NCI-H2029 (cell line): ENCODE results near the gene FCHO1.

ENCODE experiments used
- DNase-seq: peaks from one replicate; lab custom pipeline; 2025; lab: John Stamatoyannopoulos, UW

FCHO1 gene

DNA sequence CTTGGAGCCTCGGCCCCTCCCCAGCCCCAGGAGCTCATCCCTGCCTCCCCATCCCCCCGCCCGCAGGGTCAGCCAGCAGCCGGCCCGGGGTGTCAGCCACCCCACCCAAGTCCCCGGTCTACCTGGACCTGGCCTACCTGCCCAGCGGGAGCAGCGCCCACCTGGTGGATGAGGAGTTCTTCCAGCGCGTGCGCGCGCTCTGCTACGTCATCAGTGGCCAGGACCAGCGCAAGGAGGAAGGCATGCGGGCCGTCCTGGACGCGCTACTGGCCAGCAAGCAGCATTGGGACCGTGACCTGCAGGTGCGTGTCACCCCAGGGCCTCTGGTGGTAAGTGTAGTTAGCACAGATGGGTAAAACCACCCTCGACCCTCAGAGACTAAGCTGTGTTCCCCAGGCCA is 18.1 kb upstream of the FCHO1 start:
- DNase-seq = no peak

DNA sequence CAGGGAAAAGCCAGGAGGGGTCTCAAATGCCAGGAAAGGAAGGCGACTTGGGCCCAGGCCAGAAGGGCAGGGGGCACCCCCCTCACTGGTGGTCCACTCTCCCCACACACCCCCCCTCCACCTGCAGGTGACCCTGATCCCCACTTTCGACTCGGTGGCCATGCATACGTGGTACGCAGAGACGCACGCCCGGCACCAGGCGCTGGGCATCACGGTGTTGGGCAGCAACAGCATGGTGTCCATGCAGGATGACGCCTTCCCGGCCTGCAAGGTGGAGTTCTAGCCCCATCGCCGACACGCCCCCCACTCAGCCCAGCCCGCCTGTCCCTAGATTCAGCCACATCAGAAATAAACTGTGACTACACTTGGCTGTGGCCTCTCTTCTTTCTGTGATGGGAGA is 17.1 kb upstream of the FCHO1 start:
- no peak for DNase-seq

DNA sequence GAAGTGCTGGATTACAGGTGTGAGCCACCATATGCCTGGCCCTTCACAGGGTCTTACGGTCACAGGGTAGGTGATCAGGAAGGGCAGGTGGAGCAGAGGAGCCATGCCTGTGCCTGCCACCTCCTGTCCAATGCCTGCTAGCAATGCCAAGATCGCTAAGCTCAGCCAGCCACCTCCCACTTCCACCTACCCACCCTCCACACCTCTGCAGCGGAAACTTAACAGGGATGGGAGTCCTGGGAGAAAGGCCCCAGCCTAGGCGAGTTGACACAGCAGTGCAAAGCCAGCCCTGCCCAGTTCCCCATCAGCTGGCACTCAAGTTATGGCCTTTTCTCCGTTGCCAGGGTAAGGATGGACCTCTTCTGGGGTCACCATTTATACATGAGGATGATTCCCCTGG is 15.9 kb upstream of the FCHO1 start:
- no peak for DNase-seq

DNA sequence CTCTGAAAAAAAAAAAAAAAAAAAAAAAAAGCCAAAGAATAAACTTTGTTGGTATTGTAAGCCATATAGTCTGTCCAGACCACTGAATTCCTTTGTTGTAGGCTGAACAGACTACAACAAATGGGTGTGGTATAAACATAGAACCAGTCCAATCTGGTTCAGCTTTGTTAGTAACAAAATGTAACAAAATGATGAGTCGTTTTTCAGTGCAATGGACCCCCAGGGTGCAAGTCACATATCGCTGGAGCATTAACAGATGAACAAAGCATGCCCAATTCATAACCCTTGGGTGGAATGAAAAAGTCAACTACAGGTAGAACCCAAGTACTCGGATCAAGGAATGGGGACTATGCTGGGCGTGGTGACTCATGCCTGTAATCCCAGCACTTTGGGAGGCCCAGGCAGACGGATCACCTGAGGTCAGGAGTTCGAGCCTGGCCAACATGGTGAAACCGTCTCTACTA is 13.6 kb upstream of the FCHO1 start:
- DNase-seq = no peak

DNA sequence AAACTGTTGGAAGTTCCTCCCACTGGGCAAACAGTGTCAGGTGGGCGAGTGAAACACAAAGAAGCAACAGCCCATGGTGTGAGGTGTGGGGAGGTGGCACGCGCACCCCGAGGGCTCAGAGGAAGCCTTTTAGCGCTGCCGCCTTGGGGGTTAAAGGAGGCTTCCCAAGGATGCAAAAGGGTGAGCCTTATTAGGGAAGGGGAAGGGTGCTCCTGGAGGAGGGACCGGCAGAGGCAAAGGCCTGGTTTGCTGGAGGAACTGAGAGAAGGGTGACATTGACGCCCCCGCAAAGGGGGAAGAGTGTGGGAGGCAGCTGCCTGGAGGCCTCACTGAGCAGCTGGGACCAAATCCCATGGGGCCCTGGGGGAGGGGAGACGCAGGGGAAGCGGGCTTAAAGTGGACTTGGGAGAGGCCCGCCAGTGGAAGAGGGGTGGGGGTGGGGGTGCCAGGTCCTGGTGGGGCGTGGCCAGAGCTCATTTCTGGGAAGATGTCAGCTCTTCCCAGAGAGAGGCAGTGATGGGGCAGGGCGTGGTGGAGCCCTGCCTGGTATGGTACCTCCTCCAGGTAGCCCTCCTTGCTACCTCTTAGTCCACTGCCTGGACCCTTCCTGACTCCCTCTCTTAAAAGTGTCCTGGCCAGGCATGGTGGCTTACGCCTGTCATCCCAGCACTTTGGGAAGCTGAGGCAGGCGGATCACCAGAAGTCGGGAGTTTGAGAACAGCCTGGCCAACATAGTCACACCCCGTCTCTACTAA is 12.0 kb upstream of the FCHO1 start:
- DNase-seq = no peak

DNA sequence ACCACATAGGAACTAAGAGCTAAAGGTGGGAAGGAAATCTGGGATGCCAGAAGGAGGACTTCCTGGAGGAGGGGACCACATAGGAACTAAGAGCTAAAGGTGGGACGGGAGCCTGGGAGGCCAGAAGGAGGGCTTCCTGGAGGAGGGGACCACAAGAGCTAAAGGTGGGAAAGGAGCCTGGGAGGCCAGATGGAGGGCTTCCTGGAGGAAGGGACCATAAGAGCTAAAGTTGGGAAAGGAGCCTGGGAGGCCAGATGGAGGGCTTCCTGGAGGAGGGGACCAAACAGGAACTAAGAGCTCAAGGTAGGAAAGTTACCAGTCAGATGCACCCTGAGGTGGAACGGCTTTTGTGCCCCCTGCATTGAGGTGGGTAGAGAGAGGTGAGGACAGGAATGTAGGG is 9.8 kb upstream of the FCHO1 start:
- no peak for DNase-seq

DNA sequence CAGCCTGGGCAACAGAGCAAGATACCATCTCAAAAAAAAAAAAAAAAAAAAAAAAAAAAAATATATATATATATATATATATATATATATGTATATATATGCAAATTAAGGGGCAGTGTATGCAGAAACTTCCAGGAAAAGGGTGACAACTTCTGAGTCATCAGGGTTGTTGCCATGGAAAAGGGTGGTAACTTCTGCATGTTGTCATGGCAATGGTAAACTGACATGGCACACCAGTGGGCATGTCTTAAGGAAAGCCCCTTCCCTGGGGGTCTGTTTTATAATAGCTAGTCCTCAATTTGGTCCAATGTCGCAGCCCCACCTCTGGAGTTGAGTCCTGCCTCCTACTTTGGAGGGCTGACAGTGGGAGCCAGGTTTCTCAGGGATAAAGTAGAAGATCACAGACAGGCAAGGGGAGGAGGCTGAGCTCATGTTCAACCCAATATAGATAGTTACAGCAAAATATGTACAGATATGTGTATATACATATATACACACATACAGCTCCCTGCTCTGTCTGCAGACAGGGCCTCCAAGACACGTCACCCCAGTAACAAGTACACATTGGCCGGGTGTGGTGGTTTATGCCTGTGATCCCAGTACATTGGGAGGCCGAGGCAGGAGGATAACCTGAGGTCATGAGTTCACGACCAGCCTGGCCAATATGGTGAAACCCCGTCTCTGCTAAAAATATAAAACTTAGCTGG is 7.2 kb upstream of the FCHO1 start:
- DNase-seq = no peak

DNA sequence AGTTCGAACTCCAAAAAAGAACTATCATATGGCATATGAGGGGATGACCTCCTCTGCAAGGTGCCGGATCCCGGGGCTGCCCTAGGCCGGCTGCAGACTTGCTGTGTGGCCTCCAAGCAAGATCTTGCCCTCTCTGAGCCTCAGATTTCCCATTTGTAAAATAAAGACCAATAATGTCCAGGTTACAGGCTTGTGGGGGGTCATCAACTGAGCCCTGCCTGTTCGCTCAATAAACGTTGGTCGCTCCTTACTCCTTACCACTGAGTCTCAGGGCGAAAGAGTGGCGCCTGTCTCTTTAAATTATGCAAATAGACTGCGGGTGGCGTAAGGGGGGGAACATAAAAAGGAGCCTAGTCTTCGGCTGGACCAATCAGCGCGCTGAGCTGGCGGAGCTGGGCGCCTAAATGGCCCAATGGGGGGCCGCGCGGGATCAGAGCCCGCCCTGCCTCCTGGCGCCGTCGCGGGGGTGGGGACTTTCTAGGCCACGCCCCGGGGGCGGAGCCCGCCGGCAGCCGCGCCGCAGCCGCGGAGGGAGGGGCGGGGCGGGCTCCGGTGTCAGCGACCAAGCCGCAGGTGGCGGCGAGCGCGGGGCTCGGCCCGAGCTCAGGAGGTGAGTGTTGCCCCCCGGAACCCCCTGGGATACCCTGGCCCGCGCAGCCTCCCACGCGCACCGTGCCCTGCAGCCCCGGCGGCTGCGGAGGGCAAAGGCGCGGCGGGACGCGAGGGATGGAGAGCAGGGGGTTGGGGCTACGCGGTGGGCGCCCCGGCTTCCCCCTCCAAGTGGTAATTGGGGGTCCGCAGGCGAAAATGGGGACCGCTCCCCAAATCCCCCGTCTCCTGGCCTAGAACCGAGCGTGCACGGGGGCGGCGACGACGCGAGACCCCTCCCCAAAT is 3.8 kb upstream of the FCHO1 start:
- DNase-seq = peak; percentile 97

DNA sequence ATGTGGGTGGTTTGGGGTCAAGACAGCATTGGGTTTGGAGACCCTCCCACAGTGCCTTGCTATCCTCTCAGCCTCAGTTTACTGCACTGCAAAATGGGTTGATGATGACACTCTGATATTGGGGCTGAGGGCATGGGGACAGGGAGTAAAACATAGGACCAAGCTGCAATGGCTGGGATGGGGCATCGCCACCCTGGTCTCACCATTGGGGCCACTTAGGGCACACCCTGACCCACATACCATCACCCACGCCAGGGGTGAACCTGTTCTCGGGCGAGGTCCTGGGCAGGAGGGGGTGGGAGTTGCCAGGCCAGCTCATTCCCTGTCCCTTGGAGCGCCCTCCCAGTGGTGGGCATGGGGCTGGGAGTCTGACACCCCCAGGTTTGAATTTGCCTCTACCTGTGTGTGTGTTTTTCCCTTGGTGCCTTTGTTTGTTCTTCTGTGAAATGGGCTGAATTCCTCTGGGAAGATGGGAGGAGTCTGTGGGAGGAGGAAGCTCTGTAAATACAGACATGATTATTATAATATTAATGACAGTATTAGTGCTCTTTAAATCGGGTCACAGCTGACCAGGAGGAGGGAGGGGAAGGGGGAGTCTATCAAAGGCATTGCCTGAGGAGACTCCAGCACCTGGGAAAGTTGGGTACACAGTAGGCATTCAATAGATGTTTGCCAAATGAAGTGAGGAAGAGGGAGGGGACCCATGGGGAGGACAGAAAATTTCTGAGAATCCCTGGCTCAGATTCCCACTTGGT is 2.2 kb upstream of the FCHO1 start:
- DNase-seq = no peak

DNA sequence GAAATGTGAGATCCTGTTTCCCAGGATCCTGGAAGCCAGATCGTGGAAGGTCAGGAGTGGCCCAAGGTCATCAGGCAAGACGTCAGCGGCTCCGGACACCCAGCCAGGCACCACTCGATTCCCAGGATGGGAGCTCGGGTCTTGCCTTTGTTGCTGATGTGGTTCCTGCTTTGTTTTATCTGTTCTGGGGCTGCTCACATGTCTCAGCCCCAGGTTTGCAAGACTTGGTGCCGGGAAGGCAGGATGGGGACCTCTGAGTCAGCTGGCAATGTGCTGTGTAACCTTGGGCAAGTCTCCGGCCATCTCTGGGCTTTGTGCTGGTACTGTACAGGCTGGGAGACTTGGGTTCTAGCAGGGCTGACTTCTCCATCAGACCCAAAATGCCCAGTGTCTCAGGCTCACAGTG is 1.4 kb upstream of the FCHO1 start:
- DNase-seq = no peak

DNA sequence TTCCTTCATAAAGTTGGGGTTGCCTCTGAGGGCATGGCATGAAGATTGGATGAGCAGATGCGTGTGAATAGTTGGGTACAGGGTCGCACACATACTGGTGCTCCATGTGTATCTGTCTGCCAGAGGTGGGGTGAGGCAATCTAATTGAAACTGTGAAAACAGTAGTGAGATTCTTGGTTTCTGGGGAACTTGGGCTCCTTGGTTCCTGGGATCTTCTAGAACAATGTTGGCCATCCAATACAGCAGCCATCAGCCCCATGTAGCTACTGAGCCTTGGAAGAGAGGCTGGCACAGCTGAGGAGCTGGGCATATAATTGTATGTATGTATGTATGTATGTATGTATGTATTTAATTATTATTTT is 616 bp downstream of the FCHO1 start:
- DNase-seq = no peak

DNA sequence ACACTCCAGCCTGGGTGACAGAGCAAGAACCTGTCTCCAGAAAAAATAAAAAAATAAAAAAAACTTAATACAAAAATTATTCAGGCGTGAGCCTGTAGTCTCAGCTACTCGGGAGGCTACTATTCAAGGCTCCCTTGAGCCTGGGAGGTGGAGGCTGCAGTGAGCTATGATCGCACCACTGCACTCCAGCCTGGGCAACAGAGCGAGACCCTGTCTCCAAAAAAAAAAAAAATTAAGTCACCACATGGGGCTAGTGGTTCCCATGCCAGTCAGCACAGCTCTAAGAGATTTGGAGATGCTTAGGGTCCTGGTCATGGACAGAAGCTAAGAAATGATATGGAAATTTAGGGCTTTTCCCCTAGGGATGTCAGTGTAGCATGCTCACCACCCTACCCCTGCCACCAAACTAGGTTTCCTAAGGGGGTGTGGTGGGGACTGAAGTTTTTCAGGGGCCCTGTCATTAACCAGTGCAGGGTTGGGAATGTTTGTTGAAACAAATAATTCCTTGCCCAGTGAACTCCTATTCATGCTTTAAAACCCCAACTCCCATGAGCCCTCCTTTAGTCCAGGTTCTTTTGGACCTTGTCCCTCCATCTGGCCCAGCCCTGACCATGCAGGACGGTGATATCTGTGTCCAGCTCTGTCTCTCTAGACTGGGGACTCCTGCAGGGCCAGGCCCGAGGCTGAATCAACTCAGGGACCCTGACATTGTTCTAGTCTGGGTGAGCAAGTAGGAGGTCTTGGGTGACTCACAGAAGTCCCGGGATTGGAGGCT is 1.8 kb downstream of the FCHO1 start:
- no peak for DNase-seq

DNA sequence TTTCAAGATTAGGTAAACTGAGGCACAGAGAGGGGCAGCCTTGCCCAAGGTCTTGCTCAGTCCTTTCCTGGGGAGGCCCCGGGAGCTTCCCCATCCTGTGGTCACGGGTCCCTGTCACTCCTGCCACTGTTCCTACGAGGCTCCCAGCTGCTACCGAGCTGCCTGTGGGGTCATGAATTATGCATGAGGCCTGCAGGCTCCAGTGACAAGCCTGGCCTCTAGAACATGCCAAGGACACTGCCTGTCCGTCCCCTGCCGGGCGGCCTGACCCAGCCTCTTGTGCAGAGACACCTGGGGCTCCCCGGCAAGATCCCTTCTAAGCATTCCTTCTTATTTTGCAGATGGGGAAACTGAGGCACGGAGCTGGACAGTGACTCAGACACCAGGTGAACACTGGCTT is 2.7 kb downstream of the FCHO1 start:
- no peak for DNase-seq

DNA sequence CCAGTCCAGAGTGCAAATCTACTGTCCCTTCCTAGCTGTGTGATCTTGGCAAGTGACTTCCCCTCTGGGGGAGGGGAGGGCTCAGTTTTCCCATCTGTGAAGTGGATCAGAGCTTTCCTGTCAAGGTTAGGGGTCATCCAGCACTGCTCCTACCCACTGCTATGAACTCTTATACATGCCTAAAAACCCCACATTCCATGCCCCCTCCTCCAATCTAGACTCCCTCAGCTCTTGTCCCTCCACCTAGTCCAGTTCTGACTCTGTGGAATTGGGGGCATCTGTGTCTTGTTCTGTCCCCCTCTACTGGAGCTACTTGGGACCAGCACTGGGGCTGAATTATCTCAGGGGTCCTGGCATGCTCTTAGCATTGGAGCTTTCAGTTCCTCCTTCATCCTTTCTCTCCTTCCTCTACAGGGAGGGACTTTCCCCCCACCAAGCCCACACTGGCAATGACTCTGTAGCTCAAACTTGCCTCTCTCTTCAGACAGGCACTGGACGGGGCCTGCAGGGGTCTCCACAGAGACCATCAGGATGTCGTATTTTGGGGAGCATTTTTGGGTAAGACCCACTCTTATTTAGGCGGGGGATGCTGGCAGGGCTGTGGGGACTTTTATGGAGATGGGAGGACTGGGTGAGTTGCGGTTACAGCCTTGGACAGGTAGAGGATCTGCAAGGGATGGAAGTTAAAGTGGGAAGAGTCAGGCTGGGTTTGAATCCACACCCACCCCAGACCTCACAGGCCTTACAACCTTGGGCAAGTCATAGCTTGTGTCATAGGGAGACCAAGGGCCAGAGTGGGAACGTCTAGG is 3.6 kb downstream of the FCHO1 start:
- no peak for DNase-seq

DNA sequence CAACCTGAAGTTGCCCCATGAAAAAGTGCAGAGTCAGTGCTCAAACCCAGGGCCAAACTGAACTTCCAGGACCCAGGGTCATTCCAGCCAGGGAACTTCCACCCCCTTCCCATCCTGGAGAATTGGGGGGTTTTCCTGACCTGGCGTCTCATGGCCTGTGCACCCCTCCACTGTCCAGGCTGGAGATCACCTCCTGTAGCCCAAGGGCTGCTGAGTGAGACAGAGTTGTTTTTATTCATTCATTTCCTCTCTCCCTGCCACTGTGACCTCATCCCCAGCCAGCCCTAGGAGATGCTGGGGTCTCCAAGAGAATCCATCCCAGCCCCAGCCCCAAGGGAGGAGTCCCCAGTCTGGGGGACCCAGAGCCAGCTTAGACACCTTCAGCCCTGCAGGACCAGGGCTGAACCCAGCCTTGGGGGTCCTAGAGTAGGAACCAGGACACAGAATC is 4.2 kb downstream of the FCHO1 start:
- no peak for DNase-seq

DNA sequence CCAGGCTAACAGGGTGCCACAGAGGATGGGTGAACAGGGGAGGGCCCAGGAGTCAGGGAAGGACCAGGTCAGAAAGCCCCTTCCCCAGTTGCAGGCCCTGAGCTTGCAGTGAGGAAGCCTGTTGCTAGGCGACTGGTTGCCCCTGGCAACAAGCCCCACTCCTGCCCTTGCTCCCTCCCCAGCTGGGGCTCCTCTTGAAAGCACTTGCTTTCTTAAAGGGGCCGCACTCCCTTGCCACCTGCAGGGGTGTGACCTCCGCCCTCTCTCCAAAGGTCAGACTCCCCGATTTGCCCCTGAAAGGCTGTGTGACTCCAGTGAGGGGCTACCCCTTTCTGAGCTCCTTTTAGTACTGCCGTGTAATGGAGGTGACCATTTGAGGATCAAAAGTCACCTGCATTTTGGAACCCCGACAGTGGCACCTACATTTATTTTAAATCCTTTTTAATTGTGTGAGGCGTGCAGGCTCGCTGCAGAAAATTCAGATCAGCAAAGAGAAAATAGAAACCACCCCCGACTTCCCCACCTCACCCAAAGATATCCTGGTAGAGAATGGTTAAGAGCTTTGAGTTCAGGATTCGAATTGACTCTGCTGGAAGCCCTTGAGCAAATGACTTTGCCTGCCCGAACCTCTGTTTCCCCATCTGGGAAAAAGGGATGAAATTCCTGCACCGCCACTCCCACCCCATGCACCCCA is 4.8 kb downstream of the FCHO1 start:
- peak; percentile 80 for DNase-seq

DNA sequence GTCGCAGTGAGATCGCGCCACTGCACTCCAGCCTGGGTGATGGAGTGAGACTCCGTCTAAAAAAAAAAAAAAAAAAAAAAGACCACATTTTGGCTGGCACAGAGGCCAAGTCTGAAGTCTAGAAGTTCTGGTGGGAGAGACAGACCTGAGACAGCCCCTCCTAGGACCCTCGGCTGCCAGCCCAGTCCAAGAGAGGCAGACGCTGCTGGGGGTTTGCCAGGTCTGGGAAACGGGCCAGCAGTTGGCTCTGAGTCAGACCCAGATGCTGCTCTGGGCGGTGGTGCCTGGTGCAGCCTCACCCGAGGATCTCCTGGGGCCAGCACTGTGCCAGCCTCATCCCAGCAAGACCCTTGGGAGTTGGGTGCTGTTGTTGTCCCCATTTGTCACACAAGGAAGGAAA is 5.8 kb downstream of the FCHO1 start:
- peak; percentile 40 for DNase-seq

DNA sequence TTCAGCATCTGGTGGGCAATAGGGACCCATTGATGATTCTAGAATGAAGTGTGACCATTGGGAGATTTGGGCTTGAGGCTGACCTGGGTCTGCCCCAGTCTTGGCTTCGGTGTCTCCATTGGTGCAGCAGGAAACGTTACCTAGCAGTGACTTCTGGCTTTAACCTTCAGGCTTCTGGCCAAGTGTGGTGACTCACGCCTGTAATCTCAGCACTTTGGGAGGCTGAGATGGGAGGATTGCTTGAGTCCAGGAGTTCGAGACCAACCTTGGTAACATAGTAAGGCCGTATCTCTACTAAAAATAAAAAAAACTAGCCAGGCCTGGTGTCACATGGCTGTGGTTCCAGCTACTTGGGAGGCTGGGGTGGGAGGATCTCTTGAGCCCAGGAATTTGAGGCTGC is 7.2 kb downstream of the FCHO1 start:
- DNase-seq = no peak

DNA sequence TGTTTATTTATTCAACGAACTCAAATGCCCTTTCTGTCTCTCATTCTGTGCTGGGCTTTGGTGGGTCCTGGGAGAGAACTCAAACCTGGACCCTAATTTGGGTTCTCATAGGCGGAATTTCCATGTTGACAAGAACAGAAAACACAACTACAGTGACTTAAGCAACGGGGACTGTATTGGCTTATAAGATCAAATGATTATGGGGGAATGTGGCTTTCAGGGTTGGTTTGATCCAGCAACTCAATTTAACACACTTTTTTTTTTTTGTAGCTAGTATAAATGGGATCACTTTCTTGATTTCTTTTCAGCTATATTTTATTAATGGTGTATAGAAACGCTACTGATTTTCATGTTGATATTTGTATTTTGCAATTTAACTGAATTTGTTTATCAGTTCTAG is 9.9 kb downstream of the FCHO1 start:
- no peak for DNase-seq
